Measurements from ENCODE around the gene SOCS3. TPM values are rescaled to one million over a fixed set of nuclear protein-coding genes. Genes with fewer than 3 reads are reported as not detected.

SOCS3 gene, protein sequence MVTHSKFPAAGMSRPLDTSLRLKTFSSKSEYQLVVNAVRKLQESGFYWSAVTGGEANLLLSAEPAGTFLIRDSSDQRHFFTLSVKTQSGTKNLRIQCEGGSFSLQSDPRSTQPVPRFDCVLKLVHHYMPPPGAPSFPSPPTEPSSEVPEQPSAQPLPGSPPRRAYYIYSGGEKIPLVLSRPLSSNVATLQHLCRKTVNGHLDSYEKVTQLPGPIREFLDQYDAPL
- total RNA-seq, result 10 to 100 TPM; 47.4 to 85.2 TPM
- long read RNA-seq, donor 1, transcript SOCS3-201 (2 exons, 2,734 nt), result major isoform, 81 of 131 reads
- long read RNA-seq, donor 1, partial matches to known transcripts, result 0 of 131 reads
- long read RNA-seq, donor 1, other reads (novel, unspliced or antisense), result 50 of 131 reads
- long read RNA-seq, donor 2, transcript SOCS3-201 (2 exons, 2,734 nt), result major isoform, 57 of 207 reads
- long read RNA-seq, donor 2, partial matches to known transcripts, result 0 of 207 reads
- long read RNA-seq, donor 2, other reads (novel, unspliced or antisense), result 150 of 207 reads

DNA sequence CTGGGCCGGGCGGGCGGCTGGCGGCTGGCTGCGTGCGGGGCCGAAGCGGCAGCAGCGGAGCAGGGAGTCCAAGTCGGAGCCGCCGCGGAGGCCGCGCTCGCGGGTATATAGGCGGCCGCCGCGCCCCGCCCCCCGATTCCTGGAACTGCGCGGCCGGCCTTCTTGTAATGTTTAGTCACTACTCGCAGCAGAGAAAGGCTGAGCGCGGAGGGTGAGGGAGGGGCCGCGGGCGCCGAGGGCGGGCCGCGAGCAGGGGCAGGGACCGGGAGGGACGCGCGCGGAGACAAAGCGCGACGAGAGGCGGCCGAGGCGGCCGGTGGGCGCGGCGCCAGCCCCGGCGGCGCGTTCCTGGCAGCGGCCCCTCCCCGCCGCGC lies at the start of gene SOCS3:
SOCS3 (minus strand) TSS at position 81 of the 374 bp plus-strand sequence. CDS start 982 bp downstream, outside the sequence.
- intact Hi-C loops (cut with DNase I), result loop anchor here (5.0 kb wide), 2 partner anchors 62 to 1688 kb away; no protein-coding TSS in a partner anchor
- peak; percentile 99 for DNase-seq (ENCODE audit: low spot score)

DNA sequence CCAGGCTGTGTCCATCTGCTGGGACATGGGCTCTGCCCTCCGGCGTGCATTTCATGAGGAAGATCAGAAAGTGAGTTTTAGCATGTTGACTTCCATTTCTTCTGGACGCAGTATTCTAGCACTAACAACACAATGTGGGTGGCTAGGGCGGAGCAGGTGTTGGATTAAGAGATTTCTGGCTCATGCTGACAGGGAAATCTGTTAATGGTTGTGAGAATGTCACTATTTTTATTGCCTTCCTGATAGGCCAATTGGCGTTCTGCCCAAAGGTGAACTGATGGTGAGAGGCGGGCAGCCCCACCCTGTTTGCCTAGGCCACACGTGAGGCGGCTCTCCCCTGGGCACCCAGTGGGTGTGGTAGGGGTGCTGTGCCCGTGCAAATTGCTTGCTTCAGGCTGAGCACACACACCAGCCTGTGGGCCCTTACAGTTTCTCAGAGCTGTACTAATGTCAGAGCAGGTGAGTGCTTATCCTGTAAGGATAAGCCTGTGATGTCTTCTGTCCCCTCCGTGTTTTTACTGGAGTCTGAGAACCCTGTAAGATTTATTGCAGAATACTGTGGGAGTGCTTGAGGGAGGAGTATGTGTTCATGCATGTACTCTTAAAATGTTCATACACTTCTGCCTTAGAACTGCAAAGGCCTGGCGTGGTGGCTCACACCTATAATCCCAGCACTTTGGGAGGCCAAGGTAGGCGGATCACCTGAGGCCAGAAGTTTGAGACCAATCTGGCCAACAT lies 49.5 kb upstream of the SOCS3 start:
- no peak for DNase-seq (ENCODE audit: low spot score)
- intact Hi-C loops (cut with DNase I), result no loop called here

DNA sequence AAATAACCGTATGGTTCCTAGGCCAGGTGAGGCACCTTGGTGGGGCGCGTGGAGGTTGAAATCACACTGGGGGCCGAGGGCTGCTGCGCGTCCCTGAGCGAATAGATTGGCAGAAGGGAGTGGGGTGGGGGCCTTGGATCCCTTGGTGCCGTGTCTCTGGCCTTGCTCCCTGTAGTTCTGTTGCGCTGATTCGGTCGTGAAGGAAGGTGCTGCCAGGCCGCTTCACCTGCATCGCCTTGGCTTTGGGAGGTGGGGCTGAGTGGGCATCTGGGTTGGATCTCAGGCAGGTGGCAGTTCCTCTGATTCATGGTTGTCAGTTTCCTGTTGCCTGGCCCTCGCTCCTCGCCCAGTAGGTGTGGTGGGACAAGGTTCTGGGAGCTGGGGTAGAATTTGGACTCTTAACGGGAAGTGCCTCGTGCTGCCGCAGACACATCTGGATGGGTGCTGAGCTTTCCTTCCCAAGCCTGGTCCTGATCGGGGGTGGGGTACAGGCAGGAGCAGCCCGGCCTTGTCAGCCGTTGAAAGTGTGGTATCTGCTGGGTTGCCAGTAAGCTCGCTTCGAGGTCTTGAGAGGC lies 48.7 kb upstream of the SOCS3 start:
- intact Hi-C loops (cut with DNase I), result no loop called here
- DNase-seq (ENCODE audit: low spot score), result no peak

DNA sequence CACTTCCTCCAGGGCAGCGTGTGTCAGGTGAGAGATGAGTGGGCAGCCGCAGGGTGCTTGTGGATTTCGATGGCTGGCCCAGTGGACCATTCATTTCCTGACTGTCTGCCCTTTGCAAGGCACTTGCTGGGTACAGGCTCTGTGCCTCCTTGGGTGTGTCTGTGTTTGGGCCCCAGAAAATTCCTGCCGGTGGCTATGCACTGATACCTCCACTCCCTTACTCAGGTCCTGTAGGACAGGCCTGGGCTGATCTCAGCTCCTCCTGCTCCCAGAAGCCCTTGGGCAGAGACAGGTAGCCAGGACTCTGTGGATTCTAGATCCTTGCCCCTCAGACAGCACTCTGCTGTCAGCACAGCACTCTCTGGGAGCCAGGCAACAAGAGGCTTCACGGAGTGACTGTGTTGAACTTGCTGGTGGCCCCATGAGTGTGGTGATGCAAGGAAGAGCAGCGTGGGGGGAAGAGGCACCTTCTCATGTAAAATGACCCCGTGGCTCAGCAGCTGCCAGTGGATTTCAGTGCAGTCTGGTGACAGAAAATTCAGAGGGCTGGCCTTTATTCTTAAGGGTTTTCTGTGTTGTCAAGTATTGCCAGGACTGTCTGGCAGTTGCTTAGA lies 47.6 kb upstream of the SOCS3 start:
- no peak for DNase-seq (ENCODE audit: low spot score)
- intact Hi-C loops (cut with DNase I), result no loop called here

DNA sequence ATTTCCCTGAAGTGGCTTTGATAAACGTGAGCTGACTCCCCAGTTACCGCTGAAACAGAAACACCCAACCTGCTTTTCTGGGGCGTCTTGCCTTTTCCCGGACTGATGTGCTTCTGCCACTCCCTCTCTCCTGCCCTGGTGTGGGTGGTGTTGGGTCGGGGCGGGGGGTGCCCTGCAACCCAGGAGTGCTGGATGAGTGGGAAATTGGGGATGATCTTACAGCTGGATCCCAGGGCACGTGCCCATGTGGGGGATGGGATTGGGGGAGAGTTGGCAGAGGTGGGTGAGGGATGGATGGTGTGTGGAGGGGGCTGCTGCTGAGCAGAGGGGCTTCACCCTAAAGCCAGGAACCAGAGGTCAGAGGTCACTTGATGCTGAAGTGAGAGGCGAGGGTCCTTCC lies 47.0 kb upstream of the SOCS3 start:
- no peak for DNase-seq (ENCODE audit: low spot score)
- intact Hi-C loops (cut with DNase I), result no loop called here

DNA sequence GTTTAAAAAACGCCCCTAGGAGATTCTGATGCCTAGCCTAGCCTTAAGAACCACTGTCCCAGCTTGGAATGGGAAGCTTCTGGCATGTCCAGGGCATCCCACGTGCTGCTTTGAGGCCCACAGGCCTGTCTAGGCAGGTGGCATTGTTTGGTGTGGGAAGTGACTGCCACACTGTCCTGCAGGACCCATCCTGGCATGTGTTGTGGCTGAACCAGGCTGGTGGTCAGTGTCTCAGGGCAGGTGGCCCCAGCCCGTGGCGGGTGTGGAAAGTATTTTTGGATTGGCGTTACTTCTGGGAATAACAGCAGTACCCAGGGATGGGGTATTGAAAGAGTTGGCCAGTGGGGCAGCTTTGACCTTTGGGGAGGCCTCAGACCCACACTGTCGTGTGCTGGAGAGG lies 46.5 kb upstream of the SOCS3 start:
- intact Hi-C loops (cut with DNase I), result no loop called here
- DNase-seq (ENCODE audit: low spot score), result no peak

DNA sequence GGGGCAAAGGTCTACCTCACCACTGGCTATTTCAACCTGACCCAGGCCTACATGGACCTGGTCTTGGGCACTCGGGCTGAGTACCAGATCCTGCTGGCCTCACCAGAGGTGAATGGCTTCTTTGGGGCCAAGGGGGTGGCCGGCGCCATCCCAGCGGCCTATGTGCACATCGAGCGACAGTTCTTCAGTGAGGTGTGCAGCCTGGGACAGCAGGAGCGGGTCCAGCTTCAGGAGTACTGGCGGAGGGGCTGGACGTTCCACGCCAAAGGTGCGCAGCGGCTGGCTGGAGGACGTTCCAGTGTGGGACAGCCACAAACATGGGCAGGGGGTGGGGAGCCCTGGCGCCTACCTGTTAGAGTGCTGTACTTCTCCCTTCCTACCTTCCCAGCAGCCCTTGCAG lies 43.9 kb upstream of the SOCS3 start:
- no peak for DNase-seq (ENCODE audit: low spot score)
- intact Hi-C loops (cut with DNase I), result no loop called here

DNA sequence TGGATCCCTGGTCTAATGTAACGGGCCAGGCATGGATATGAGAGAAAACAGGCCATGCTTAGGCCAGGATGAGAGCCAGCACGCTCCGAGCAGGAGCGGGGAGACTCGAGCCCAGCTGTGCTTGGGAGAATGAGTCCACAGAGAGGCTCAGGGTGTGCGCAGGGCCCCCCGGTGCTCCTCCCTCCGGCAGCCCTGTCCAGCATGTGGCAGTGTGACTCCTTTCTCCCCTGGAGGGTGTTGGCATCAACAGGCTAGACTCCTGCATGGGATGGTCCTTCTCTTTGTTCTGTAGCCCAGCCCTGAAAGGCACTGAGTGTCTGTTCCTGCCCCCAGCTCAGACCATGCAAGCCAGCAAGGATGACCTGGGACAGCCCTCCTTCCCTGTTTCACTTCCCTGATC lies 42.0 kb upstream of the SOCS3 start:
- no peak for DNase-seq (ENCODE audit: low spot score)
- intact Hi-C loops (cut with DNase I), result no loop called here

DNA sequence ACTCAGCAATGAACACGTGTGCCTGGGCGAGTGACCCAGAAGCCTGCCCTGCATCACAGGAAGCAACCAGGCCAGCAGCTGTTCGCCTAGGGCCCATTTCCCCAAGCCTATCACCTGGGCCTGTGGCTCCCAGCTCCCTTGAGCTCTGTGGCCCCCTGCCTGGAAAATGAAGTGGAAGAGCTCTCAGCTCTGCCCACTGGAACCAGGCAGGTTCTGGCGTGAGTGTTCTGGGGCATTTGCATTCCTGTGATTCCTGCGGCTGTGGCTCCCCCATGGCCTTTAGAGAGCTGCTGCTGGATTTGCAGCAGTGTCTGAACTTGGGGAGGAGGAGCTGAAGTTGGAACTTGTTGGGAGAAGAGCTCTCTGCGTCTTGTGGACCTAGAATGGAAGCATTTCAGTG lies 41.4 kb upstream of the SOCS3 start:
- no peak for DNase-seq (ENCODE audit: low spot score)
- intact Hi-C loops (cut with DNase I), result no loop called here

DNA sequence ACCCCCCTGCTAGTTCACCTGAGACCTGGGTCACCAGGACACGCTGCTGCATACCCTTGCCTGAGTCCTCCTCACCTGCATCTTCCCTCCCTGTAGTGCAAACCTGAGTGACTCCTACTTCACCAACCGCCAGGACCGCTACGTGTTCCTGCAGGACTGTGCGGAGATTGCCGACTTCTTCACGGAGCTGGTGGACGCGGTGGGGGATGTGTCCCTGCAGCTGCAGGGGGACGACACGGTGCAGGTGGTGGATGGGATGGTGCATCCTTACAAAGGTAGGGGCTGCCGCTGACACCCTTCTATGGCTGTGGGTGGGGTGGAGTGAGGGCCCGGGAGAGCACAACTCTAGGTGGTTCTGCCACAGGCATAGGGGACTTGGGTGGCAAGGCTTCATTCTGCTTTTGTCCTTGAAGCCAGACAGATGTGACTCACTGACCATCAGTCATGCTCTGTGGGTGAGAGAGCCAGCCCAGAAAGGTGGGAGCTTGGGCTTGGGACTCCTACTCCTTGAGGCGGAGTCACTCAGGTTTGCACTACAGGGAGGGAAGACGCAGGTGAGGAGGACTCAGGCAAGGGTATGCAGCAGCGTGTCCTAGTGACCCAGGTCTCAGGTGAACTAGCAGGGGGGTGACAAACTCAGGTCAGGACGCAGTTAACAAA lies 40.8 kb upstream of the SOCS3 start:
- no peak for DNase-seq (ENCODE audit: low spot score)
- intact Hi-C loops (cut with DNase I), result no loop called here

DNA sequence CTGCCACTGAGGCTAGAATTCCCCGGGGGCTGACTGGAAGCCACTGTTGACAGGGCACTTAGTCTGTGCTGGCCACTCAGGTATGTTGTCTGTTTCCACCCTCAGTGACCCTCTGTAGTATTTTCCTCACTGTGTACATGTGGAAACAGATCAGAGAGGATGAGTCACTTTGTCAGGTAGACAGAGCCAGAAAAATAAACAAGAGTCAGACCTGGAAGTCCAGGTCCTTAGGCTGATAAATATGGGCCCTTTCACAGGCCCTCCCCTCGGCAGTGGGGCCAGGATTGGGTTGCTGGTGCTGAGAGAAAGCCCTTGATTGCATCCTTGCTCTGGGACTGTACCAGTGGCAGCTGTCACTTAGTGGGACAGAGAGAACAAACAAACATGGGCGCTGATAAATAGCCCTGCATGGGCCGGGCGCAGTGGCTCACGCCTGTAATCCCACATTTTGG lies 39.8 kb upstream of the SOCS3 start:
- no peak for DNase-seq (ENCODE audit: low spot score)
- intact Hi-C loops (cut with DNase I), result no loop called here

DNA sequence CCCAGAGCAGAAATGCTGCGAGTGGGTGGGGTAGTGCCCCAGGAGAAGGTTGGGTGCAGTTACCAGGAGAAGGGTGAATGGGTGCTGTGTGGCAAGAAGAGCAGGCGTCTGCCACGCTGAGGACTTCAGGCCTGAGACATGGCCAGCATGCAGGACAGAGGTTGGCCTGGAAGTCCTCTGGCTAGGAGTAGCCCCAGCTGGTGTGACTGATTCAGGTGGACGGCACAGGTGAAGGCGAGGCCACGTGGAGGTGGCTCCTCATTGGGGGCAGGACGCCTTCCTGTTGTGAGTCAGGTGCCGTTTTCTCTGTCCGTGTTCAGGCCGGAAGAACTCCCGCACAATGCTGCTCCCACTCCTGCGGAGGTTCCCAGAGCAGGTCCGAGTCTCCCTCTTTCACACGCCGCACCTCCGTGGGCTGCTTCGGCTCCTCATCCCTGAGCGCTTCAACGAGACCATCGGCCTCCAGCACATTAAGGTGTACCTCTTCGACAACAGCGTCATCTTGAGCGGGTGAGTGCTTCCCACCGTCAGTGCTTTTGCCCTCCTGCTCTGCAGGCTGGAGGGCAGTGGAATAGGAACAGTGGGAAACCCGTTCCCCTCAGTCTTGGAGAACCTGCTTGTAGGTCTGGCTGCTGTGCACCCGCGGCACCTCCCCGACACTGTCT lies 39.3 kb upstream of the SOCS3 start:
- no peak for DNase-seq (ENCODE audit: low spot score)
- intact Hi-C loops (cut with DNase I), result no loop called here

DNA sequence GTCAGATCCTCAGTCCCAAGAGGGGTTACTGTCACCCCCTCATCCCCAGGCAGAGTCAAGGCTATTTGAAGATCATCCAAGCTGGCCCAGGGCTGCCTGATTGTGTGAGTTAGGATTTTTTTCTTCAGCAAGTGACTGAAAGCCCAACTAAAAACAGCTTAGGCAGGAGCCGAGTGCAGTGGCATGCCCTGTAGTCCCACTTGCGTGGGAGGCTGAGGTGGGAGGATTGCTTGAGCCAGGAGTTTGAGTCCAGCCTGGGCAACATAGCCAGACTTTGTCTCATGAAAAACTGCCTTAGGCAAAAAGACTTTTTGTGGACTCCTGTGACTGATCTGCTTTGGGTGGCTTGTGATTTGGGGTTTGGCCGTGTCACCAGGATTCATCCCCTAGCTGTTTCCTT lies 38.5 kb upstream of the SOCS3 start:
- intact Hi-C loops (cut with DNase I), result no loop called here
- DNase-seq (ENCODE audit: low spot score), result no peak

DNA sequence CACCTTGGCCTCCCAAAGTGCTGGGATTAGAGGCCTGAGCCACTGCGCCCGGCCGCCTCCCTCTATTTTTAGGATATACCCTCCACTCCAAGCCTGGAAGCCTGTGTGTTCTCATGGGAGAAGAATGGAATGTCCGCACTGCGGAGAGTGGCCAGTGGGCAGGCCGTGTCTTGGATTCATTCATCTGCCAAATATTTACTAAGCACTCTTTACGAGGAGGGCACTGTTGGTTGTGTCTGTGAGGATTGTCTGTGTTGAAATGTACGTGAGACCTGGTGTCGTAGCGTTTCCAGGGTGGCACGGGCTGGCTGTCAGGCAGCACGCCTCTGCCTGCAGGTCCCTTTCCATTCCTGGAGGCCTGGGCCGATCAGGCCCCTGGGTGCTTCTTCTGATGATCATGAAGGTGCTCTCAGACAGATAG lies 37.8 kb upstream of the SOCS3 start:
- intact Hi-C loops (cut with DNase I), result no loop called here
- DNase-seq (ENCODE audit: low spot score), result no peak

DNA sequence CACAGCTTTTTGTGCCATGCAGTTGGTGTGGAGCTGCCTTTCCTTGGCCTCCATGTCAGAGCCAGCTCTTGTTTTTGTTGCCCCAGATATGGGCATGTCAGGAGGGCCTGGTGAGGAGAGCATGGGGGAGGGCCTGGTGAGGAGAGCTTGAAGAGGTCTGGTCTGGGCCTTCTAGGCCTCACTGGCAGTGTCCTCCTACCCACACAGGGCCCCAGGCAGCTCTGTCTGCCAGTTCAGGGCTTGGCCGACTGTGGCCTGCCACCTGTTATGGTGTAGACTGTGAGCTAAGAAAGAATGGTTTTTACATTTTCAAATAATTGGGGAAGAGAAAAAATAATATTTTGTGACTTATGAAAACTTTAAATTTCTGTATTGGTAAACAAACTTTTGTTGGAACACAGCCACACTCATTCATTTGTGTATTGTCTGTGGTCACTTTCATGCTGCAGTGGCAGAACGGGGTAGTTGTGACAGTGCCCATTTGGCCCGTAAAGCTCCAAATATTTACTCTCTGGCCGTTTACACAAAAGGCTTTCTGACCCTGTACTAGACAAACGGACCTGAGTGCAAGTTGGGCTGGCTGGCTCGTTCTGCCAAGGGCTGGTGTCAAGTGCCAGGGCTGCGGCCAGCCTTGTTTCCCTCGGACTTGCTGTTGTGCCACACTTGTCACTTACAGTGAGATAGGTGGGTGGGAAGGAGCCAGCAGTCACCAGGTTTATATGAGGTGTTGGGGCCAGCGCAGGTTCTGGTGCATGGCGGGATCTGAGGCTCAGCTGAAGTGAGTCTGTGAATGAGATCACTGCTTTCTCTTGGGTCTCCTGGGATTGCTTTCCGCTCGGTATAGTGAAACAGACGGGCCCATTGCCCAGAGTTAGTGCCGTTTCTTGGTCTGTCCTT lies 36.8 kb upstream of the SOCS3 start:
- intact Hi-C loops (cut with DNase I), result no loop called here

DNA sequence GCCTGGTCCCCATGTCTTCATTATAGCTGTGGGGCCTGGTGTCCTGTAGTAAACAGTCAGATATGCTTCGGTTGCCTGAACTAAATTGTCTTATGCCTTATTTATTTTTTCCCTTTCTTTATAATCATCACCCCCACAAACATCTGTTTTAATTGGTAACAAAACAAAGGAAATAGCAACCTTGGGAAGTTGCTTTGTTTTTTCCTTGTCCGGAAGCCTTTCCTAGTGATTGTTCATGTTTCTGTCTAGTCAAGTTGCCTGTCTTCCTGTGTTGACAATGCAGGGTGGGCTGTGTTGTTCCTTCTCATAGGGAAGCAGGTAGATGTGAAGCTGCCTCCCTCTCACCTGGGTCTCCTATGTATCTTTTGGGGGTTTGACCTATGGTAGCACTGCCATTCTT lies 35.3 kb upstream of the SOCS3 start:
- intact Hi-C loops (cut with DNase I), result no loop called here
- no peak for DNase-seq (ENCODE audit: low spot score)

More for the DNA sequence above, 36.8 kb upstream of the SOCS3 start:
- no peak for DNase-seq (ENCODE audit: low spot score)

DNA sequence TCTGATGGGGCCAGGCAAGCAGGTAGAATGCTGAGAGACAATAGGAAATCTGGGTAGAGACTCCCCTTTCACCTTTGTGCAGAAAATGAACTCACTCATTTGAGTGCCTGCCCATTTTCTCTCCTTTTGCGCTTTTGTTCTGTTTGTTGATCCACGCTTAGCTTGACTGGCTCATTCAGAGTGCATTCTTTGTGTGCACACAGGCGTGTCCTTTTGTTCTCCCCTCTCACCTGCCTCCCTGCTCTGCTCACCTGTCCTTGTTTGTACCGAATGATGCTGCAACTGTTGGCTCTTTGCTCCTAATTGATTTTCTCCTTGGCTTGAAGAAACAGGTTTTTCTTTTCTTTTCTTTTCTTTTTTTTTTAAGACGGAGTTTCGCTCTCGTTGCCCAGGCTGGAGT lies 34.3 kb upstream of the SOCS3 start:
- intact Hi-C loops (cut with DNase I), result no loop called here

DNA sequence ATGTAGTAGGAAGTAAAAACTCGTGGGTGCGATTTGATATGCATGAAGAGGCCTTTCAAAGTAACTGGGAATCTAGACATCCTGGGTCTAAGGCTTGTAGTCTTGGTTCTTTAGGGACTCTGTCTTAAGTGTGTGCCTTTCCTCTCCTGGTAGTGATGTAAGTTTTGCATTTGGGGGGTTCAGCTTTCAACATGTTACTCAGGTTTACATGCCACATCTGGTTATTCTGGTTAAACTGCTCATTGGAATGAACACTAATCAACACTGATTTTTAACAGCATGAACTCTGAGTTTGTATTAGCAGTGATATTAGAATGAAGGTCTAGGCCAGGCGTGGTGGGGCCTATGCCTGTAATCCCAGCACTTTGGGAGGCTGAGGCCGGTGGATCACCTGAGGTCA lies 33.7 kb upstream of the SOCS3 start:
- intact Hi-C loops (cut with DNase I), result no loop called here

More for the DNA sequence above, 34.3 kb upstream of the SOCS3 start:
- DNase-seq (ENCODE audit: low spot score), result no peak

More for the DNA sequence above, 33.7 kb upstream of the SOCS3 start:
- DNase-seq (ENCODE audit: low spot score), result no peak
